Measurements from ENCODE around the gene GTPBP8. TPM values are rescaled to one million over a fixed set of nuclear protein-coding genes. Genes with fewer than 3 reads are reported as not detected.
A peak's percentile ranks its signal among the peaks of the same experiment; 100 is the strongest.

GTPBP8 gene
- total and polyA plus RNA-seq, 2 of the 13 experiments (the other 11 are each of a cell fraction or from before 2014, with no cell fraction given), result 12.5 to 16.7 TPM

DNA sequence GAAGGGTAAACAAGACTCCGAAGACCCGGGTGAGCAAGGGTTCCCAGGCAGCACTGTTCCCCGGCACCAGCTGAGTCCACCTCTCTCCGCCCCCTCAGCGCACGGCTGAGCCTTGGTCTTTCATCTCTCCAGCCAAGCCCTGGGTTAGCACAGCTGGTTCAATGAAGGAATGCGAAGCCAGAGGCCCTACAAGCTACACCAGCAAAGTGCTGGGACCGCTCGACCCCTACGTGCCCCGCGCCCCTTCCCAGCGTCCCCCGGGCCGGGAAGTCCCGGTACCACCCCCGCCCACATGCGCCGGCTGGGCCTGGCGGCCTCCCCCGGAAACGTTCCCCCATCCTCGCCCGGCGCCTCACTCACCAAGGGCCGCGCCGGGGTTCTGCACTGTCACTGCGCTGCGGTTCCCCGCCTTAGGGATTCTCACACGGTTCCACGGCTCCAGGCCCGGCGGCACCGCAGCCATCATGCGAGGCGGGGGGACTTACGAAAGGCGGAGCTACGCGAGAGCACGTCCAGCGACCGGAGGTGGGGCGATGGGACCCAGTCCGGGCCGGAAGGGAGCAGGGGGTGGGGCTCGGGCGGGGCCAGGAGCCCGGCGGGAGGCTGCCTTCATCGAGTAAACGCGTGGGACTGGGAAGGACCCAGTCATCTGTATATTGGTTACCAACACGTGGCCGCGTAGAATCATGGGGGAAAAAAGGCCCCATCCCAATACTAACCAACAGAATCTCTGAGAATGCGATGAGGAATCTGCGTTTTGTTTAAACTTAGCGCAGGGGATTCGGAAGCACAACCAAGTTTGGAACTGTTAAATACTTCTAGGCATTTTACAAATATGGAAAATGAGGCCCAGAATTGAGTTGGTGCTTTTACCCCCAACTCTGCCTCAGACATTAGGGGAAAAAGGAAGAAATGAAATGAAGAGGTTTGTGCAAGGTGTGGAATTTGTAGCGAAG lies 28.7 kb downstream of the GTPBP8 start (continued):
- TF ChIP-seq HNRNPLL (IDR thresholded peaks at IDR 0.05; ENCODE audit: low read depth, low read length, poor library complexity, severe bottlenecking) (peak; percentile 86), ZNF724P (CRISPR knock-in tag; IDR thresholded peaks at IDR 0.05; ENCODE audit: borderline replicate concordance) (peak; percentile 67; the same call in 1 of the 2 replicates), SCMH1 (CRISPR knock-in tag; IDR thresholded peaks at IDR 0.05; ENCODE audit: borderline replicate concordance) (no peak), HNF4A (CRISPR knock-in tag; IDR thresholded peaks at IDR 0.05) (no peak), GLI4 (CRISPR knock-in tag; IDR thresholded peaks at IDR 0.05; ENCODE audit: borderline replicate concordance) (peak; percentile 44; the same call in 1 of the 2 replicates), CEBPB (IDR thresholded peaks at IDR 0.05; ENCODE audit: borderline replicate concordance, low read depth, low read length) (no peak; the same call in 1 of the 2 replicates), NONO (IDR thresholded peaks at IDR 0.05) (no peak), NONO (CRISPR knock-in tag; conservative IDR thresholded peaks at IDR 0.05) (peak; percentile 97), KDM4B (CRISPR knock-in tag; IDR thresholded peaks at IDR 0.05) (peak; percentile 76; the same call in 1 of the 2 replicates), HOXA7 (CRISPR knock-in tag; IDR thresholded peaks at IDR 0.05) (peak; percentile 88; the same call in 1 of the 2 replicates), ZBTB3 (CRISPR knock-in tag; IDR thresholded peaks at IDR 0.05; ENCODE audit: borderline replicate concordance, low read depth) (peak; percentile 56; the same call in 1 of the 2 replicates), ZNF792 (CRISPR knock-in tag; IDR thresholded peaks at IDR 0.05) (no peak), HIVEP1 (CRISPR knock-in tag; IDR thresholded peaks at IDR 0.05) (peak; percentile 93), SAP130 (CRISPR knock-in tag; IDR thresholded peaks at IDR 0.05; ENCODE audit: low read depth) (peak; percentile 84), SIN3A (IDR thresholded peaks at IDR 0.05; ENCODE audit: borderline replicate concordance, low read depth, low read length) (peak; percentile 65; the same call in 1 of the 2 replicates)
- TF ChIP-seq, protein P1, sequence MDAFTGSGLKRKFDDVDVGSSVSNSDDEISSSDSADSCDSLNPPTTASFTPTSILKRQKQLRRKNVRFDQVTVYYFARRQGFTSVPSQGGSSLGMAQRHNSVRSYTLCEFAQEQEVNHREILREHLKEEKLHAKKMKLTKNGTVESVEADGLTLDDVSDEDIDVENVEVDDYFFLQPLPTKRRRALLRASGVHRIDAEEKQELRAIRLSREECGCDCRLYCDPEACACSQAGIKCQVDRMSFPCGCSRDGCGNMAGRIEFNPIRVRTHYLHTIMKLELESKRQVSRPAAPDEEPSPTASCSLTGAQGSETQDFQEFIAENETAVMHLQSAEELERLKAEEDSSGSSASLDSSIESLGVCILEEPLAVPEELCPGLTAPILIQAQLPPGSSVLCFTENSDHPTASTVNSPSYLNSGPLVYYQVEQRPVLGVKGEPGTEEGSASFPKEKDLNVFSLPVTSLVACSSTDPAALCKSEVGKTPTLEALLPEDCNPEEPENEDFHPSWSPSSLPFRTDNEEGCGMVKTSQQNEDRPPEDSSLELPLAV (CRISPR knock-in tag; conservative IDR thresholded peaks at IDR 0.05; ENCODE audit: low read depth), result 0 out of 2 replicates have a peak, but pooled peaks have one; percentile 61
- TF ChIP-seq, protein P2, sequence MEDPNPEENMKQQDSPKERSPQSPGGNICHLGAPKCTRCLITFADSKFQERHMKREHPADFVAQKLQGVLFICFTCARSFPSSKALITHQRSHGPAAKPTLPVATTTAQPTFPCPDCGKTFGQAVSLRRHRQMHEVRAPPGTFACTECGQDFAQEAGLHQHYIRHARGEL (CRISPR knock-in tag; IDR thresholded peaks at IDR 0.05), result no peak
- TF ChIP-seq, protein P3, sequence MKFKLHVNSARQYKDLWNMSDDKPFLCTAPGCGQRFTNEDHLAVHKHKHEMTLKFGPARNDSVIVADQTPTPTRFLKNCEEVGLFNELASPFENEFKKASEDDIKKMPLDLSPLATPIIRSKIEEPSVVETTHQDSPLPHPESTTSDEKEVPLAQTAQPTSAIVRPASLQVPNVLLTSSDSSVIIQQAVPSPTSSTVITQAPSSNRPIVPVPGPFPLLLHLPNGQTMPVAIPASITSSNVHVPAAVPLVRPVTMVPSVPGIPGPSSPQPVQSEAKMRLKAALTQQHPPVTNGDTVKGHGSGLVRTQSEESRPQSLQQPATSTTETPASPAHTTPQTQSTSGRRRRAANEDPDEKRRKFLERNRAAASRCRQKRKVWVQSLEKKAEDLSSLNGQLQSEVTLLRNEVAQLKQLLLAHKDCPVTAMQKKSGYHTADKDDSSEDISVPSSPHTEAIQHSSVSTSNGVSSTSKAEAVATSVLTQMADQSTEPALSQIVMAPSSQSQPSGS (CRISPR knock-in tag; IDR thresholded peaks at IDR 0.05), result no peak
- TF ChIP-seq, protein P4, sequence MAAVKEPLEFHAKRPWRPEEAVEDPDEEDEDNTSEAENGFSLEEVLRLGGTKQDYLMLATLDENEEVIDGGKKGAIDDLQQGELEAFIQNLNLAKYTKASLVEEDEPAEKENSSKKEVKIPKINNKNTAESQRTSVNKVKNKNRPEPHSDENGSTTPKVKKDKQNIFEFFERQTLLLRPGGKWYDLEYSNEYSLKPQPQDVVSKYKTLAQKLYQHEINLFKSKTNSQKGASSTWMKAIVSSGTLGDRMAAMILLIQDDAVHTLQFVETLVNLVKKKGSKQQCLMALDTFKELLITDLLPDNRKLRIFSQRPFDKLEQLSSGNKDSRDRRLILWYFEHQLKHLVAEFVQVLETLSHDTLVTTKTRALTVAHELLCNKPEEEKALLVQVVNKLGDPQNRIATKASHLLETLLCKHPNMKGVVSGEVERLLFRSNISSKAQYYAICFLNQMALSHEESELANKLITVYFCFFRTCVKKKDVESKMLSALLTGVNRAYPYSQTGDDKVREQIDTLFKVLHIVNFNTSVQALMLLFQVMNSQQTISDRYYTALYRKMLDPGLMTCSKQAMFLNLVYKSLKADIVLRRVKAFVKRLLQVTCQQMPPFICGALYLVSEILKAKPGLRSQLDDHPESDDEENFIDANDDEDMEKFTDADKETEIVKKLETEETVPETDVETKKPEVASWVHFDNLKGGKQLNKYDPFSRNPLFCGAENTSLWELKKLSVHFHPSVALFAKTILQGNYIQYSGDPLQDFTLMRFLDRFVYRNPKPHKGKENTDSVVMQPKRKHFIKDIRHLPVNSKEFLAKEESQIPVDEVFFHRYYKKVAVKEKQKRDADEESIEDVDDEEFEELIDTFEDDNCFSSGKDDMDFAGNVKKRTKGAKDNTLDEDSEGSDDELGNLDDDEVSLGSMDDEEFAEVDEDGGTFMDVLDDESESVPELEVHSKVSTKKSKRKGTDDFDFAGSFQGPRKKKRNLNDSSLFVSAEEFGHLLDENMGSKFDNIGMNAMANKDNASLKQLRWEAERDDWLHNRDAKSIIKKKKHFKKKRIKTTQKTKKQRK (IDR thresholded peaks at IDR 0.05; ENCODE audit: low read length), result no peak
- TF ChIP-seq, protein P5, sequence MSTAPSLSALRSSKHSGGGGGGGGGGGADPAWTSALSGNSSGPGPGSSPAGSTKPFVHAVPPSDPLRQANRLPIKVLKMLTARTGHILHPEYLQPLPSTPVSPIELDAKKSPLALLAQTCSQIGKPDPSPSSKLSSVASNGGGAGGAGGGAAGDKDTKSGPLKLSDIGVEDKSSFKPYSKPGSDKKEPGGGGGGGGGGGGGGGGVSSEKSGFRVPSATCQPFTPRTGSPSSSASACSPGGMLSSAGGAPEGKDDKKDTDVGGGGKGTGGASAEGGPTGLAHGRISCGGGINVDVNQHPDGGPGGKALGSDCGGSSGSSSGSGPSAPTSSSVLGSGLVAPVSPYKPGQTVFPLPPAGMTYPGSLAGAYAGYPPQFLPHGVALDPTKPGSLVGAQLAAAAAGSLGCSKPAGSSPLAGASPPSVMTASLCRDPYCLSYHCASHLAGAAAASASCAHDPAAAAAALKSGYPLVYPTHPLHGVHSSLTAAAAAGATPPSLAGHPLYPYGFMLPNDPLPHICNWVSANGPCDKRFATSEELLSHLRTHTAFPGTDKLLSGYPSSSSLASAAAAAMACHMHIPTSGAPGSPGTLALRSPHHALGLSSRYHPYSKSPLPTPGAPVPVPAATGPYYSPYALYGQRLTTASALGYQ (CRISPR knock-in tag; IDR thresholded peaks at IDR 0.05), result 0 out of 2 replicates have a peak, but pooled peaks have one; percentile 33
